H54 (cell line): Measurements from ENCODE around the gene ACKR3.

Experiments used
- DNase-seq: peaks from one replicate; pipeline ENCODE4 v3.0.0; 2011; ENCODE audit warnings: low spot score, mixed read lengths; ENCODE audit not compliant: insufficient read length
- FAIRE-seq: peaks from 3 replicates; lab custom pipeline; 2011; peaks lifted over from hg19 to GRCh38; lab: Jason Lieb, UNC
- POLR2A ChIP-seq: IDR thresholded peaks from 2 replicates; pipeline ENCODE4 v1.6.1; 2011; ENCODE audit warnings: low read depth, mild to moderate bottlenecking, low read length

ACKR3 gene

GRCh38 chr2:236554629-236555282, 14.9 kb upstream of the ACKR3 start:
- no peak for FAIRE-seq
- no peak for DNase-seq
- no peak for TF ChIP-seq POLR2A

DNA sequence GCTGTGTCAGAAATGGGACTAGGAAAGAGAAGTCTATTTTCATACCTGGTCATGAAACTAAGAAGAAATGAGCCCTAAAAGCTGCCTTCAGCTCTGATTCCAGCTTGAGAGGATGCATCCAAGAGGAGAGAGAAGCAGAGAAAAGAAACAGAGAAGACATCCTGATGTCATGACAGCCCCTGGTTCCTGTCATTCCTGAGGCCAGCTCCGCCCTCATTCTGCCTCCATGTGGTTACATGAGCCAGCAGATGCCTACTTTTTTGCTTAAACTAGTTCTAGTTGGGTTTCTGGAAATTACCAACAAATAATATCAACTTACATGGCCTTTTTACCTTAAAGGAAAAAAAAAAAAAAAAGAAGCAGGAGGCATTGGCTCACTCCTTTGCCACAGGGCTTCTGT, 14.1 kb upstream of the ACKR3 start:
- FAIRE-seq (no peak), DNase-seq (no peak)
- no peak for TF ChIP-seq POLR2A

DNA sequence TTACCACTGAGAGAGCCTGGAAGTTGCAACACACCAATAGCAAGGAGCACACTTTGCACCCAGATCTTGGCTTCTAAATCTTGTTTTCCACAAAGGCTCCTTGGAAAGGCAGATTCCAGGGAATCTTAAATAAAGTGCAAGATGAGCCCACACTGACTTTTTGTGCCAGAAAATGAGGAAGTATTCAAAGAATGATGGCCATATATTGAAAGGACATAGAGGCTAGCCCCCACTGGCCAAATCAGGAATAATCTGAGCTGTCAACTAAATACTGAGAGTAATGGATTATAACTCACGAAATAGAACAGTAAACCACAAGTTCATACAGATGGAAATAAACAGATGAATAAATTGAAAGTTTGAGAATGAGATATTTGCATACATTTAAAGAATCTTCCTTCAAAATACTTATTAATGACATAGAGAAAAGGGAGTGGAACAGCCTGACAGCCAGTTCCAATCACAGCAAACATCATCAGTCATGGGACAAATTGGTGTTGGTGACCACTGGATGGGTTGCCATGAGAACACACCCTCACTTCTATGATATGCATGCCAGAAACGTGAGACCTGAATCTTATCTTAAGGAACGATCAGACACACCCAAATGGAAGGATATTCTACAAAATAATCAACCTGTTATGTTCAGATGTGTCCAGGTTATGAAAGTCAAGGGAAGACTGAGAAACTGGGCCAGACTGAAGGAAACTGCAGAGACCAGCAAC, 12.2 kb upstream of the ACKR3 start:
- DNase-seq (no peak), FAIRE-seq (no peak)
- no peak for TF ChIP-seq POLR2A

DNA sequence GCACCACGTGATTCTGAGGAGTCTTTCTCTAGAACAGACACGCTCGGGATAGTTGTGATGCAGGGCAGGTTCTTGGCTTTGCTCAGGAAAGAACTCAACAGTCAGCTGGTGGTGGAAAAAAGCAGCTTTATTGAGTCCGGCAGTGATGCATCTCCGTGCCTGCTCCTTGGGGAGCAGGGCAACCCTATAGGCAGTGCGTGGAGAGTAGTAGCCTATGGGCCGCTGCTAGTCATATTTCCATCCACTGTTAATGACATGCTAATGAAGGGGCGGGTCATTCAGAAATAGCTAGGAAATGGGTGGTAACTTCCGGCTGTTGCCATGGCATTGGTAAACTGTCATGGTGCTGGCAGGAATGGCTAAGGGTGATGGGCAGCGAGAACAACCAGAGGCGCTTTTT, 11.6 kb upstream of the ACKR3 start:
- TF ChIP-seq POLR2A = no peak
- FAIRE-seq (no peak), DNase-seq (no peak)

DNA sequence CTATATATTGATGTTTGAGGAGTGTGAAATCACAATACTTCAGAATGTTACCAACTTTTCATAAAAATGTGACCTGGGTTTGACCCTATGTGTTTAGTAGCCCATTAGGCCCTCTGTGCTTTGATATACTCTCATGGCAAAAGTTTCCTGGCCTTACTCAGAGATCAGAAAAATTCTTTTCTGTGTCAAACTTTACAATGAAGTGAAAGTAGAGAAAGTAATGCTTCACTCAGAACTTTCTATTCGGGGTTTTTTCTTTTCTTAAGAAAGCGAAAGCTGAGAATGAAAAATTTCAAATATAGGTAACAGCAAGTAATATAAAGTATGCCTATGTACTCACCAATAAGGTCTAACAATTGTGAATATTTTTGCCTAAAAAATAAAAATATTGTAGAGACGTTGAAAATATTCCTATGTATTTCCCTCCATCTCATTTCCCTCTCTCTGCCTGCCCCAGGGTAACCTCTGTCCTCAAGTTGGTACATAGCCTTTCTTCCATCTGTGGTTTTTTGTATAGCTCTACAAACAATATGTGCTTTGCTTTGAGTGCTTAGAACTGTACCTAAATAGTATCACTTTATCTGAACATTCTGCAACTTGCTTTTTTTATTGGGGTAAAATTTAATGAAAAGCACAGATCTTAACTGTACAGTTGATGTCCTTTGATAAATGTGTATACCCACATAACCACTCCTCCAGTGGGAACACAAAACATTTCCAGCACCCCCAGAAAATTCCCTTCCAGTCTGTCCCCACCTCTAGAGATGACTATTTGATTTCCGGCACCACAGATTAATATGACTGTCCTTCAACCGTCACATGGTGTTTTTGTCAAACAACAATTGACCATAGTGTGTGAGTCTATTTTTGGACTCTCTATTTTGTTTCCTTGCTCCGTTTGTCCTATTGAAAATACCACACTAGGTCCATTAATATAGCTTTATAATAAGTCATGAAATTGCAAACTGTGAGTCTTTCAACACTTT, 10.3 kb upstream of the ACKR3 start:
- FAIRE-seq (no peak), DNase-seq (no peak)
- TF ChIP-seq POLR2A = no peak

- DNase-seq = no peak
- TF ChIP-seq POLR2A = no peak
- FAIRE-seq = no peak
These were observed 7.8 kb upstream of the ACKR3 start for GRCh38 chr2:236561874-236562273.

DNA sequence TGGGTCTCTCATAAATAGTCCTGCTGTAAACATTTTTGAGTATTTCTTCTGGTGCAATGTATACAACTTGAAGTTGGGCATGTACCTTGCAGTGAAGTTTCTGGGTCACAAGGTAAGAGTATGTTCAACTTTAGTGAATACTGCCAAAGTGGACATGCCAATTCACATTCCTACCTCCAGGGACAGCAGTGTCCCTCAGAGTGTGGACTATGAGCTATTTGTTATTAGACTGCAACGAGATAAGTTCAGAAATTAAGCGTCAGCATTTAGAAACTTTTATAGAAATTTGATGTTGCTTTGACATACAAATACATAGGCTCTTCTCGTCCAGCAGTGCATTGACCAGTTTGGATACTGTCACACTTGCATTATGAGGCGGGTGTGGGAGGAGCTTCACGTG, 7.2 kb upstream of the ACKR3 start:
- no peak for FAIRE-seq

GRCh38 chr2:236563953-236564352, 5.7 kb upstream of the ACKR3 start:
- FAIRE-seq (no peak), DNase-seq (no peak)
- TF ChIP-seq POLR2A = no peak

More for the DNA sequence above, 7.2 kb upstream of the ACKR3 start:
- TF ChIP-seq POLR2A = no peak
- DNase-seq = peak; percentile 40

GRCh38 chr2:236565212-236565611, 4.4 kb upstream of the ACKR3 start:
- FAIRE-seq (no peak), DNase-seq (no peak)
- no peak for TF ChIP-seq POLR2A

DNA sequence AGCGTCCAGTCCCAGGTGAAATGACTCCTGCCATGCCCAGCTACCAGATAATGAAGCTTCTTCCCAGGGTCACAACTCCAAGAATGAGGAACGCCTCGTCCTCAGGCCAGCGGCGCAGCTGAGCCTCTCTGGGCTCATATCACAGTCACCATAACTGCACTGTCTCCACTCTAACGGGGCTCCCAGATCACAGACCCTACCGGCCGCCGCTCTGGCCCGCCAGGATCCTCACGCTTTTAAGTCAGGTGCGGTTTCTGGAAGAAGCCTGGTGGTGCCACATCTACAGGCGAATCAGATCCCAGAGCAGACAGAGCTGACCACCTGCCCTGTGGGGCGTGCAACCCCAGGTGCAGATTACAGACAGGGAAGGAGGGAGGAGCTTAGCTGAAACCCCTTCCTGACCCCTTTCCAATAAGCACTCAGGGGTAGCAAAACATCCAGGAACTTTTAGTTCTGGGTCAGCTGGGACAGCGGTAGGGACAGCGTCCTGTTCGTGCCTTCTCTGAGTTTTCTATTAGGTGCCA, 3.7 kb upstream of the ACKR3 start:
- TF ChIP-seq POLR2A = no peak
- DNase-seq (no peak), FAIRE-seq (no peak)

DNA sequence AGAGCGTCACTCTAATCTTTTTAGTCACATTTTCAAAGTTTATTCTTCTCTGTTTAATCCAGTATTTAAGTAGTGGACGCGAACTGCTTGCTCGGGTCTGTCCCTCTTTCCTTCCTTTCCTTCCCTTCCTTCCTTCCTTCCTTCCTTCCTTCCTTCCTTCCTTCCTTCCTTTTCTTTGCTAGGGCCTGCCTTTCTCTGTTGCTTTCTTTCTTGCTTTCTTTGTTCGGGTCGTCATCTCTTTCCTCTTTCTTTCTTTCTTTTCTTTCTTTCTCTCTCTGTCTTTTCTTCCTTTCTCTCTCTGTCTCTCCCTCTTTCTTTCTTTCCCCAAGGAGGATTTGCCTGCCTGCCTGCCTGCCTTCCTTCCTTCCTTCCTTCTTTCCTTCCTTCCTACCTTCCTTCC, 3.0 kb upstream of the ACKR3 start:
- no peak for TF ChIP-seq POLR2A
- DNase-seq = no peak
- no peak for FAIRE-seq

- FAIRE-seq (no peak), DNase-seq (no peak)
- no peak for TF ChIP-seq POLR2A
These were observed 1.3 kb upstream of the ACKR3 start for GRCh38 chr2:236568068-236568921.

- DNase-seq = no peak
- FAIRE-seq = no peak
- TF ChIP-seq POLR2A = no peak
These were observed 578 bp upstream of the ACKR3 start for GRCh38 chr2:236568922-236569572.
